ENCODE data around the gene SEMA6D.
"Not testable (repeated sequence)": the region's sequence is repeated elsewhere in the genome, so short reads cannot be mapped to it uniquely, and the experiment has no call there.

Gene SEMA6D

DNA sequence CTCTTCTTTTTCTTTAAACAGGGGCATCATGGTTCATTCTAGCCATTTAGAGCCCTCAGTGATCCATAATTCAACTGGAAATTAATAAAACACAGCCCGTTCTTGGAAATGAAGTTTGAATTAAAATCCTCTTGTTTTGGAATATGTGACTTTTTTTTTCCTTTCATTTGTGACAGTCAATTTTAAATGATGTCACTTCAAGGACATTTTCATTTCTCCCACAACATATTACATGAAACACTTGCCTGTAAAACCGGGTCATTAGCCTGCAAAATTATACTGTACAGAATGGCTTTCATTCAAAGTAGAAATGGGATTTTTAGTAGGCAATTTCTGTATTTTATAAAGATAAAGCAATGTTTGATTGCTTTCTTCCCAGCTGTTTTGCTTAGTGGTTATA, 789 bp upstream of the SEMA6D start:
- no peak for DNase-seq (ENCODE audit: low spot score)

DNA sequence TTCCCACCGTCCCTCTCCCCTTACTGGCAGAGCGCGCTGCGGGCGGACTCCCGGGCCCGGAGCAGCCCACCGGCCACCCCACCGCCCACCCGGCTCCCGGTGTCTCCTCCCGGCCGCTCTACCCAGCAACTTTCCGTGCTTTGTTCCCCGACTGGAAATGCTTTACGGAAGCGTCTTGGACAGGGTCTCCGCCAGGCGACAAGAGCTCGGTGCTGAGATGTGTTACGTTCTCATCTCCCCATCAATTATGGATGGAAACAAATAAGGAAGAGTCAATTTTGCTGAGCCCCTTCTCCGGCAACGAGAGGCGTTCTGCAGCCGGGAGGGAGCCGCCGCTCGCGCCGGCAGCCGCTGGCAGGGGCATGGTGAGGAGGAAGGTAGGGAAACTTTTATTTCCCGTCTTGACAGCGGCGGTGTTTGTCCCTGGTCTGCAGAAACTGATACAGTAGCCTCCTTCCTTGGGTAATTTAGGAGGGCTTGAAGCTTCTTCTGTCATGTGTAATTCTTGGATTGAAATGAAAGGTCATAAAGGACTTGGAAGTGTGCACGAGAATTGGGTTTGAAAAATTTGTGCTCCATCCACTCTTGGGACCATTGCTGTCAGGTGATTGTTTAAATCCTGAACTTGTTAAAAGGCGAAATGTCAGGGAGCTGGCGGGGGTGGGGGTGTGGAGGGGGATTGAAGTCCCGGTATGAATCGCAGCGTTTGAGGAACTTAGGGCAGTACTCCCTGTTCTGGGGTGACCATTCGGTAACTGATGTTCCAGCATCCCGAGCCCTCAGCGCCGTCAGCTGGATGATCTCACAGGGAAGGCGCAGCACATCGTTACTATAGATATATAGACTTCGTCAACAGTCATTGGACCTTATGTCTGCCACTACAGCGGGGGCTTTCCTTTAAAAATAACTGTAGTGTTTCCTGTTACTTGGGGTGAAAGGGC, 1.5 kb downstream of the SEMA6D start:
- no peak for DNase-seq (ENCODE audit: low spot score)

DNA sequence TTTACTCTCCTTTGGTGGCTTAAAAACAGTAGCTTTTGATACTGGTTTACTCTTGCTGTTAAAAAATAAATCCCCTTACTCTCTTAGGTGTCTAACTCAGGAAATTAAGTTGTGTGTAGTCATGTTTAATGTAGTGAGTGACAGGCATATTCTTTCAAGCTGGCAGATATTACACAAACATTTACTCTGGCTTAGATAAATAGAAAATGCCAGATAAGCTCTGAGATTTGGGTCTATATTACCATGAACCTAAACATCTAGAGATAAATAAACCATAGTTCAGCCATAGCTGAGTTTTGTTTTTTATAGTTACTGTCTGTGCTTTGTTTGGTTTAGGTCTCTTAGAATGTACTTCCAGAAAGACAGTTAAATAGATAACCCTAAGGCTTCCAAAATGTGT, 2.4 kb downstream of the SEMA6D start:
- DNase-seq (ENCODE audit: low spot score) = no peak

DNA sequence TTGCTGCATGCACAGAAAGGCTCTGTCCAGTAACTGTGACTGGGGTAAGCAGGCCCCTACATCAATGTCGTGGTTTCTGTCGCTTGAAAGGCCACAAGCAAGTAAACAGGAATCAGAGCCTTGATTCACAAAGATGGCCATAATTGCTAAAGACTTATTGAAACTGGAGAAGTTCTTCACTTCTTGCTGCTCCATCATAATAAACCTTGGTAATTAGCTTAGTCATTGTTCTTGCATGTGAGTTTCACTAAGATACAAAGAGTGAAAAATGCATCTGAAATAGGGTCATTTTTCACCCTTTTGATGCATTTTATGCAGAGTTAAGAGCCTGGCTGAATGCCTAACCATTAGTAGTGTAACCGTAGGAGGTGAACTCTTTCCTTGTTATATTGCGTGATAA, 3.2 kb downstream of the SEMA6D start:
- no peak for DNase-seq (ENCODE audit: low spot score)

GRCh38 chr15:47721676-47722075, 4.4 kb downstream of the SEMA6D start:
- no peak for DNase-seq (ENCODE audit: low spot score)

GRCh38 chr15:47724346-47724745, 7.0 kb downstream of the SEMA6D start:
- DNase-seq (ENCODE audit: low spot score) = no peak

- no peak for DNase-seq (ENCODE audit: low spot score)
Measured at GRCh38 chr15:47725051-47725450, 7.7 kb downstream of the SEMA6D start.

- no peak for DNase-seq (ENCODE audit: low spot score)
Measured at GRCh38 chr15:47725906-47726305, 8.6 kb downstream of the SEMA6D start.

- no peak for DNase-seq (ENCODE audit: low spot score)
Measured at GRCh38 chr15:47726399-47726823, 9.1 kb downstream of the SEMA6D start.

DNA sequence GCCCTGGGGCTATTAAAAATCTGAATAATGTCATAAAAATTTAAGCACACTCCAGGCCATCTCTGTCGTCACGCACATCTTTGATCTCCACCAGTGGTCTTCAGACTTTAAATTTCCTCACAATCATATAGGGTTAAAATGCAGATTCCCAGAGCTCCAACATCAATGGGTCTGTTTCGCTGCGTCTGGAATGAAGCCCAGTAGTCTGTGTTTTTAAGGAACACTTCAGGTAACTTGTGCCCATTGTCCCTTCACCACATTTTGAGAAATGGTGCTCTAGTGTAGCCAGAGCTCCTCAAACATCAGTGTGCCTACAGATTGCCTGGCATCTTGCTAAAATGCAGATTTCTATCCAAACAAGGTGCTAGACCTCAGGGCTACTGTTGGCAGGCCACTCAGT, 9.8 kb downstream of the SEMA6D start:
- DNase-seq (ENCODE audit: low spot score) = no peak

- no peak for DNase-seq (ENCODE audit: low spot score)
Measured at GRCh38 chr15:47727676-47728075, 10.4 kb downstream of the SEMA6D start.

DNA sequence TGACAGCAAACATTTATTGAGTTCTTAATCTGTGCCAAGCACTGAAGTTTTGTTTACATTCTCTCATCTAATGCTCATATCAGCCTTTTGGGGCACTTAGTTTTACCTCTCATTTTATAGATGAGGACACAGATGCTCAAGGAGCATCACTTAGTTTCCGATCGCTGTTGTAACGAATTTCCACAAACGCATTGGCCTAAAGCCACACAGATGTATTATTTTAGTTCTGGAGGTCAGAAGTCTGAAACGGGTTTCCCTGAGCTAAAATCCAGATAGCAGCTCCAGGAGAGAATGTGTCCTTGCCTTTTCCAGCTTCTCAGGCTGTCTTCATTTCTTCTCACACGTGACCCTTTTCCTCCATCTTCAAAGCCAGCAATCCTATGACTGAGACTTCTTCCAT, 11.1 kb downstream of the SEMA6D start:
- DNase-seq (ENCODE audit: low spot score) = no peak

GRCh38 chr15:47728886-47729285, 11.6 kb downstream of the SEMA6D start:
- DNase-seq (ENCODE audit: low spot score) = no peak

GRCh38 chr15:47731230-47731629, 13.9 kb downstream of the SEMA6D start:
- DNase-seq (ENCODE audit: low spot score) = no peak

- no peak for DNase-seq (ENCODE audit: low spot score)
Measured at GRCh38 chr15:47732248-47732647, 14.9 kb downstream of the SEMA6D start.

GRCh38 chr15:47733085-47733484, 15.8 kb downstream of the SEMA6D start:
- DNase-seq (ENCODE audit: low spot score) = no peak

DNA sequence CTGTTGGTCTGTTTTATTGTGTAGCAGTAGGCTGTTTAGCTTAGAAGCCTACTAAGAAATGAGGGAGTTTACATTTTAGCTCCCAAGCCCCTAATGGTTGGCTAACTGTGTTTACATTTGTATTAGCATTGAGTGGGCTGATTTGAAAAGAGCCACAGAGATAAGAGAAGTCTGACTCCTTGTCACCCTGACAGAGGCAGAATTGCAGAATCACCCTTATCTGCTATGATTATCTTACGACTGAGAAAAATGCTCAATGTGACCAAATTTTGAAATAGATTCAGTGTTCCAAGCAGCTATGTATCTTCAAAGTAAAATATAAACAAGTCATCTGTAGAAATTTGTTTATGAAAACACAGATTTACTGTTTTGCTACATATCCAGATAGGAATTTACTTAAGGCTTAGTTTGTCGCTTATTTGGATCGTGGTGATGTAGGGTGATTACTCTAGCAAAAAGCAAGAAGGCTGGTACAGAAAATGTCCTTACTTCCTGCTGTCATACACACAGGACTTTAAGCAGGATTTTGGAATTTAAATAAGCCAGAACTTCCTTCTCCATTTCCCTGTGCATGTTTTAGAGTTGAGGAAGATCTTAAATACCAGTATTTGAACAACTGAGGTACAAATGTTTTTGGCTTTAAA, 19.0 kb downstream of the SEMA6D start:
- DNase-seq (ENCODE audit: low spot score) = no peak

- no peak for DNase-seq (ENCODE audit: low spot score)
Measured at GRCh38 chr15:47737477-47737876, 20.2 kb downstream of the SEMA6D start.

- DNase-seq (ENCODE audit: low spot score) = not testable (repeated sequence)
Measured at GRCh38 chr15:47738144-47738825, 21.0 kb downstream of the SEMA6D start.

GRCh38 chr15:47741082-47741481, 23.8 kb downstream of the SEMA6D start:
- no peak for DNase-seq (ENCODE audit: low spot score)

- DNase-seq (ENCODE audit: low spot score) = no peak
Measured at GRCh38 chr15:47741907-47742306, 24.6 kb downstream of the SEMA6D start.

- no peak for DNase-seq (ENCODE audit: low spot score)
Measured at GRCh38 chr15:47742334-47742733, 25.0 kb downstream of the SEMA6D start.

GRCh38 chr15:47742742-47743141, 25.4 kb downstream of the SEMA6D start:
- no peak for DNase-seq (ENCODE audit: low spot score)

Data from RKO (cell line).